PFSK-1 (cell line): ENCODE results near the gene GET3.

ENCODE experiments used
- FOXP2 ChIP-seq: optimal IDR thresholded peaks from 2 replicates; pipeline ENCODE3; 2011; ENCODE audit warnings: borderline replicate concordance, control low read depth, inconsistent platforms; ENCODE audit not compliant: insufficient read depth; ENCODE audit errors: extremely low read length, extremely low read depth
- POLR2AphosphoS5 ChIP-seq: IDR thresholded peaks from 2 replicates; pipeline ENCODE4 v1.6.1; 2012; ENCODE audit warnings: low read depth, mild to moderate bottlenecking, control low read depth, low read length, moderate library complexity
- REST ChIP-seq, 2 experiments: IDR thresholded peaks; 2 replicates each; pipeline versions ENCODE4 v1.6.1 to v1.8.0; 2011 to 2012; ENCODE audit warnings: low read depth in 2 of 2, low read length in 2 of 2, control low read depth in 1 of 2, inconsistent platforms in 1 of 2, mild to moderate bottlenecking in 1 of 2, moderate library complexity in 1 of 2; ENCODE audit not compliant: insufficient read depth in 1 of 2
- SIN3A ChIP-seq: IDR thresholded peaks from 2 replicates; pipeline ENCODE4 v1.6.1; 2012; ENCODE audit warnings: mild to moderate bottlenecking, low read length, moderate library complexity, borderline replicate concordance; ENCODE audit not compliant: insufficient read depth
- TAF1 ChIP-seq: IDR thresholded peaks from 2 replicates; pipeline ENCODE4 v1.6.1; 2012; ENCODE audit warnings: low read length, control low read depth, borderline replicate concordance; ENCODE audit not compliant: insufficient read depth

The GET3 gene

GRCh38 chr19:12788682-12789097 lies 51.4 kb downstream of the GET3 start:
- no peak for TF ChIP-seq POLR2AphosphoS5
- TF ChIP-seq TAF1, result no peak
- TF ChIP-seq SIN3A, result no peak; the same call in 1 of the 2 replicates
- TF ChIP-seq REST (IDR thresholded peaks at IDR 0.05; ENCODE audit: insufficient read depth in 1 of 2, low read depth in 2 of 2, low read length in 2 of 2), result no peak
- no peak for TF ChIP-seq FOXP2

GRCh38 chr19:12789098-12789903 lies 52.0 kb downstream of the GET3 start:
- TF ChIP-seq TAF1 (no peak), FOXP2 (no peak), SIN3A (no peak), REST (IDR thresholded peaks at IDR 0.05; ENCODE audit: insufficient read depth in 1 of 2, low read depth in 2 of 2, low read length in 2 of 2) (no peak), POLR2AphosphoS5 (no peak)

GRCh38 chr19:12789904-12790619 lies 52.8 kb downstream of the GET3 start:
- TF ChIP-seq SIN3A (no peak), TAF1 (no peak), FOXP2 (no peak), REST (IDR thresholded peaks at IDR 0.05; ENCODE audit: insufficient read depth in 1 of 2, low read depth in 2 of 2, low read length in 2 of 2) (no peak), POLR2AphosphoS5 (no peak)

- TF ChIP-seq TAF1 (no peak), FOXP2 (no peak), SIN3A (no peak; the same call in 1 of the 2 replicates), POLR2AphosphoS5 (no peak), REST (IDR thresholded peaks at IDR 0.05; ENCODE audit: insufficient read depth in 1 of 2, low read depth in 2 of 2, low read length in 2 of 2) (no peak)
These were observed 53.5 kb downstream of the GET3 start for GRCh38 chr19:12790628-12791344.
